Stomach (tissue), 9 donors: Measurements from ENCODE around the gene OTX1. TPM values are rescaled to one million over a fixed set of nuclear protein-coding genes. Genes with fewer than 3 reads are reported as not detected.

Experiments used
- DNase-seq, 2 donors: peaks; one replicate each; pipeline versions ENCODE4 v3.0.0 to v3.0.0-alpha.2; 2013 to 2019
- H3K27ac ChIP-seq, 5 donors: fragments of 200-600 bp in 4 of 5; sonication (generic) in 4 of 5; one replicate each; pipeline ENCODE4 v1.5.1; 2013 to 2019; ENCODE audit warnings: mild to moderate bottlenecking in 1 of 5, moderate library complexity in 1 of 5
- H3K27me3 ChIP-seq, 3 donors: fragments of 200-600 bp; sonication (generic); one replicate each; pipeline ENCODE4 v1.5.1; 2017 to 2019; ENCODE audit warnings: mixed run types in 1 of 3
- H3K36me3 ChIP-seq, 4 donors: fragments of 200-600 bp; sonication (generic); 1 replicate in 3 of 4; 2 replicates in 1 of 4; pipeline ENCODE4 v1.5.1; 2016 to 2019
- H3K4me1 ChIP-seq, 4 donors: fragments of 200-600 bp; sonication (generic); one replicate each; pipeline ENCODE4 v1.5.1; 2016 to 2019
- H3K4me3 ChIP-seq, 4 donors: fragments of 200-600 bp; sonication (generic) in 3 of 4; one replicate each; pipeline ENCODE4 v1.5.1; 2016 to 2019; ENCODE audit warnings: mild to moderate bottlenecking in 1 of 4
- H3K9me3 ChIP-seq, 4 donors: fragments of 200-600 bp; sonication (generic); one replicate each; pipeline ENCODE4 v1.5.1; 2016 to 2019
- CTCF ChIP-seq, 7 experiments: fragments of 450-650 bp in 4 of 7; fragments of 200-600 bp in 3 of 7; sonication (generic) in 3 of 7; IDR thresholded peaks; one replicate each; pipeline ENCODE4 v1.5.1; 2016 to 2019; ENCODE audit warnings: antibody characterized with exemption in 7 of 7, control low read depth in 2 of 7, mild to moderate bottlenecking in 1 of 7
- EP300 ChIP-seq: sonication (generic); formaldehyde crosslinking; IDR thresholded peaks from one replicate; pipeline ENCODE4 v1.6.1; 2017; ENCODE audit warnings: antibody characterized with exemption
- POLR2A ChIP-seq, 4 donors: fragments of 450-650 bp; IDR thresholded peaks; one replicate each; pipeline ENCODE4 v1.6.1; 2016; ENCODE audit warnings: antibody characterized with exemption in 4 of 4, control low read depth in 2 of 4, mild to moderate bottlenecking in 1 of 4, moderate library complexity in 1 of 4
- POLR2AphosphoS5 ChIP-seq, 3 donors: sonication (generic); formaldehyde crosslinking; IDR thresholded peaks; one replicate each; pipeline ENCODE4 v1.6.1; 2016; ENCODE audit warnings: antibody characterized with exemption in 3 of 3
- WGBS, 5 donors: extraction: QIAGEN DNeasy Blood & Tissue Kit in 3 of 5; methylation state at CpG; one replicate each; pipeline versions ENCODE4 v1.1.5 to v1.1.7; 2013 to 2018; 5-methylcytosine and 5-hydroxymethylcytosine counted together
- intact Hi-C: fragments of 100-400 bp; cut with DNase I; formaldehyde crosslinking; loops from one replicate; pipeline ENCODE4 v1.15.1; 2023; ENCODE audit warnings: low total_unique reads
- polyA plus RNA-seq, 3 donors: library from polyadenylated mRNA; stranded (reverse); fragments of 200-250 nt; gene quantifications; one replicate each; pipeline ENCODE4 v1.2.3, GENCODE V29; 2013
- total RNA-seq, 5 donors: library from RNA; depleted of rRNA; stranded (reverse); fragments of >200 nt; gene quantifications; one replicate each; pipeline versions ENCODE4 v1.1.0 to v1.2.3, GENCODE V29; 2014 to 2016
- donor health status: healthy with polysubstance abuse.
- donor health status: Bipolar disorder and iron deficiency.
- donor health status: healthy.

Gene OTX1
- total and polyA plus RNA-seq, 8 donors: 0.10 to 0.25 TPM; not detected in 6

GRCh38 chr2:63055226-63056106, 4.8 kb downstream of the OTX1 start:
- H3K4me1 ChIP-seq: peaks cover 52 to 85% (median 73%) of the 10 kb centered on the region in 4 donors

GRCh38 chr2:63056107-63057050, 5.7 kb downstream of the OTX1 start:
- Histone ChIP-seq H3K27ac (no peak overlapping the region), H3K36me3 (no peaks in the 10 kb centered on the region), H3K27me3 (peaks cover 60 to 100% (median 100%) of the 10 kb centered on the region in 3 donors), H3K9me3 (peaks cover 0 to 48% (median 13%) of the 10 kb centered on the region in 4 donors), H3K4me3 (peak overlapping the region in 2 of 4 donors; percentile 19 to 46), H3K4me1 (peaks cover 43 to 75% (median 64%) of the 10 kb centered on the region in 4 donors)
- DNase-seq: peak in 1 of 2 donors; percentile 77
- intact Hi-C loops: no loop called here
- WGBS, 5 donors: 18 to 36% (median 28%) methylated on average over 43 to 49 of the region's 49 CpGs
- TF ChIP-seq EP300 (no peak), POLR2A (IDR thresholded peaks at IDR 0.05) (no peak), CTCF (IDR thresholded peaks at IDR 0.05) (no peak), POLR2AphosphoS5 (IDR thresholded peaks at IDR 0.05) (no peak)

More at GRCh38 chr2:63055226-63056106, 4.8 kb downstream of the OTX1 start:
- intact Hi-C loops: no loop called here
- H3K4me3 ChIP-seq: peak overlapping the region in 3 of 4 donors; percentile 14 to 46 (median 19)
- H3K9me3 ChIP-seq: peaks cover 0 to 48% (median 13%) of the 10 kb centered on the region in 4 donors
- no peak overlapping the region for H3K27ac ChIP-seq
- TF ChIP-seq EP300 (no peak), POLR2AphosphoS5 (IDR thresholded peaks at IDR 0.05) (no peak), POLR2A (IDR thresholded peaks at IDR 0.05) (no peak), CTCF (IDR thresholded peaks at IDR 0.05) (no peak)
- peak in 1 of 2 donors; percentile 53 for DNase-seq
- WGBS, 5 donors: 12 to 31% (median 25%) methylated on average over 39 to 63 of the region's 63 CpGs
- H3K36me3 ChIP-seq: no peaks in the 10 kb centered on the region
- H3K27me3 ChIP-seq: peaks cover 56 to 100% (median 100%) of the 10 kb centered on the region in 3 donors

- H3K27ac ChIP-seq: no peak overlapping the region
These were observed 6.9 kb downstream of the OTX1 start for GRCh38 chr2:63057249-63058143.

More at GRCh38 chr2:63057249-63058143, 6.9 kb downstream of the OTX1 start:
- intact Hi-C loops: no loop called here
- Histone ChIP-seq H3K4me3 (peak overlapping the region in 2 of 4 donors; percentile 28 to 38), H3K9me3 (peaks cover 0 to 42% (median 13%) of the 10 kb centered on the region in 4 donors), H3K27me3 (peaks cover 57 to 100% (median 96%) of the 10 kb centered on the region in 3 donors), H3K36me3 (no peaks in the 10 kb centered on the region), H3K4me1 (peaks cover 42 to 69% (median 58%) of the 10 kb centered on the region in 4 donors)
- TF ChIP-seq EP300 (no peak), POLR2A (IDR thresholded peaks at IDR 0.05) (no peak), CTCF (IDR thresholded peaks at IDR 0.05) (no peak), POLR2AphosphoS5 (IDR thresholded peaks at IDR 0.05) (no peak)
- DNase-seq: peak in 1 of 2 donors; percentile 23
- WGBS, 5 donors: 16 to 30% (median 26%) methylated on average over 35 of the region's 35 CpGs
